HG02623 (cell line): Measurements from ENCODE around the gene AGRN.
"Not testable (repeated sequence)": the region's sequence is repeated elsewhere in the genome, so short reads cannot be mapped to it uniquely, and the experiment has no call there.

ENCODE experiments used
- ATAC-seq: cut with Tn5 transposase; IDR thresholded peaks from one replicate; pipeline ENCODE4 v1.9.1; 2021; ENCODE audit warnings: moderate library complexity; ENCODE audit not compliant: unreplicated experiment

Gene AGRN

DNA sequence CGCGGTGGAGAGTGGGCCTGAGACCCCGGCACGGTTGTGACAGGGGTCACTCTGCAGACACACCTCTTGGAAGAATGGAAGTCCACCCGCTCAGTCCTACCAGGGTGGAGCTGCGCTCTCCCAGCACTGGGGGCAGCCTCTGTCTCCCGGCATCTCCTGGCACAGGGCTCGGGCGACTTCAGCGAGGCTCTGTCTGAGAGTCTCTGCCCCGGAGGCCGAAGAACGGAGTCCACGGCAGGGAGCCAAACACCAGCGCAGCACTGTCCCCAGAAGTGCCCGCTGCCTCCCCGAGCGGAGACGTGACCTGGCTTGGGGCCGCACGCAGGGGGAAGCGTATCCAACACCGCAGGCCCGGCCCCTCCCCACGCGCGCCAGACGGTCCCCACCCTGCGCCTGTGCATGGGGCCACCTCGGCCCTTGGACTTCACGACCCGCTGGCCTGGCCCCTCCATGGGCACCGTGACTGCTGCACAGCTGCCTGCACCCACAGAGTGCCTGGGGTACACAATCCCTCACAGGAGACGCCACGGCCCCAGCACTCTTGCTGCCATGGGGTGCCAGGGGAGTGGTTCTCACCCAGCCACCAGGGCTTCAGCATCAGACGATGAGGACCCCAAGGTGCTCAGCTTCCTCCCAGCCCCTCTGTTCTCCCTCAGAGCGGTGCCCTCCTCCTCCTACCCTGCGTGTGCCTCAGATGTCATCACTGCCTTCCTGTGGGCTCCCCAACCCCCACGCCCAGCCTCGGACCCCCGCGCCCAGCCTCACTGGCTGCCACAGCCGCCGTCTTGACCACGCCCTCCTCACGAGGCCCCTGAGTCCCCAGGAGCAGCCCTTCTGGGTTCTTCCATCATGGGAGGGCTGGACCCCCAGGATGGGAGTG, 69.1 kb downstream of the AGRN start:
- no peak for ATAC-seq

DNA sequence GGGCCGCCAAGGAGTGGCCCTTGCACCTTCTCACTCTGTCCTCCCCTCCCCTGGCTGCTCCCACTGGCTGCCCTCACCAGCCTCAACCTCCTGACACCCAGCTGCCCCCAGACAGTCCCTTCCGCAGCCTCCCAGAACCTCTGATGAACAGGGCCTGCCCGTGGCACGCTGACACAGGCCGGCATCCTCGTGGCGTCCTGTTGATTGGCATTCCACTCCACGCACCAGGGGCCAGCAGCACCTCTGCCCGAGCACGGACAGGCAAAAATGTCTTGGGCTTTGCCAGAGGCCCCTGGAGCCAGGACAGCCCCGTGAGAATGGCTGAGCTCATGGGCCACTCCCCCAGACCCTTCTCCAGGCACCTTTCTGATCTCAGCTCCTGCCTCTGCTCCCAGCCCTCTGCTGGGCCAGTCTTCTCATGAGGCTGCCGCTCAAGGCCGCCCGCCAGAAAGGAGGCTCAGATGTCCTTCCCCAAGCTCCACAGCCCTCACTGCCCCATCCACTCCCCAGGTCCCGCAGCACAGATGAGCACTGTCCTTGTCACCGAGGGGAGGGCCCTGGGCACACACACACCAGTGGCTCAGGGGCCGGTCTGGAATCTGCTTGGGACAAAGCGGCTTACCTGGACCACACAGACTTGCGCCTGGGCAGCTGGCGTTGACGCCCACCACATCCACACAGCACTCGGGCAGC, 70.0 kb downstream of the AGRN start:
- ATAC-seq, result no peak

DNA sequence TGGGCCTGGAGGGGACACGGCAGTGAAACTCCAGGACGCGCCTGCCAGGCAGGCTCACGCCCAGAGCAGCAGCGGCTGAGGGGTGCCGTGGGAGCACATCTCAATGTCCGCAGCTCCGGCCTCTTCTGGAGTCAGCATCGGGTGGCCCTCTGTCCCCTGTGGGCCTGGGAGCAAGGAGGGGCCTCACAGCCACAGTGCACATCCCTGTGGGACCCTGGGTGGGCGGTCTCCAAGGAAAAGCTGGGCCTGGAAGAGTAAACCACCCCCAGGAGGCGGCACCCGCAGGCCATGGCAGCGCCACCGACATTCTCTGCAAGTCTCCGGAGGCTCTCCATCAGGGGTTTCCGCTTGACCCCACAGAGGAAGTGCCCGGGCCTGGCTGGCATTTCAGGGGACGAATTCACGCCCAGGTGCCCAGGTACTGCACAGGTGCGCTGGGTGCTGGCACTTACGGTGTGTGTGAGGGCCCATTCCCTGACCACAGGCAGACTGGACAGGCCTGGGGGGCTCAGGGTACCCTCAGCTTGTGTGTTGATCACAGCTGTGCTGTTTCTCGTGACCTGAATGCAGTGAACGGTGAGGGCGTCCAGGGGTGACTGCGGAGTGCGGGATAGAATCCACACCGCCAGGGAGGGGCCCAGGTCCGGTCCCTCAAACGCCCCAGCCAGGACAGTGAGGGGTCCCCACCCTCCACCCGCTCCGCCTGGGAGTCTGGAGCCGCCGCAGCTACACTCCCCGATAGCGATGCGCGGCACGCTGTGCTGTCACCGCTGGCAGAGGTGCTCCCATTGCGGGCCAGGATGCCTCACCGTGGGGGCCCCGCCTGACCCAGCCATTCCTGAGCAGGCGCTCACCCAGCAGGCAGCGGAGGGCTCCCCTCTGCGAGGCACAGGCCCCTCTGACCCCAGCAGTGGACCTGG, 70.8 kb downstream of the AGRN start:
- ATAC-seq, result no peak

DNA sequence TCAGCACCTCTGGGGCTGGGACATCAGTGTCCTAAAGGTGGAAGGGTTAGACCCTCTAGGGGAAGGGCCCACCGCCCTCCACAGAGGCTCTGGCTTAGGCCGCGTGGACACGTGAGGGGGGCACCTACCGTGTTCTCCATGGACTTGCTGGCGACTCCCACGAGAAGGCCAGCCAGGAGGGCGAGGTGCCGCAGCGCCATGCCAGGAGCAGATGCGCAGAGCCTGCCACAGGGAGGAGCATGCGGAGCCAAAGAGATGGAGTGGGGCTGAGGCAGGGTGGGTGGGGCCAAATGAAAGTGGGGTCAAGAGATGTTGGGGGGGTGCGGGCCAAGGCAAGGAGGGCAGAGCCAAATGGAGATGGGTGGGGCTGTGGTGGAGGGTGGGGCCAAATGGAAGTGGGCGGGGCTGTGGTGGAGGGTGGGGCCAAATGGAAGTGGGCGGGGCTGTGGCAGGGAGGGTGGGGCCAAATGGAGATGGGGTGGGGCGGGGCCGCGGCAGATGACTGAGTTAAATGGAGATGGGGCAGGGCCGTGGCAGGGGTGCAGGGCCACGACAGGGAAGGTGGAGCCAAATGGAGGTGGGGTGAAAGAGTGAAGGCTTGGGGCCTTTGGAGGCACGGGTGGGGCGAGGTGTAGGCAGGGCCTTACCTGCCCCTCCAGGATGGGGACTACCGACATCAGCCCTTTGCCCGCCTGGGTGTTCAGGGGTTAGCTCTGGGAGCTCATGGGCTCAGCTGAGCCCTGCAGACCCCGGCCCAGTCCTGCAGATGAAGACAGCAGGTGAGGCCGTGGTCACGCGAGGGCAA, 71.6 kb downstream of the AGRN start:
- ATAC-seq, result no peak

DNA sequence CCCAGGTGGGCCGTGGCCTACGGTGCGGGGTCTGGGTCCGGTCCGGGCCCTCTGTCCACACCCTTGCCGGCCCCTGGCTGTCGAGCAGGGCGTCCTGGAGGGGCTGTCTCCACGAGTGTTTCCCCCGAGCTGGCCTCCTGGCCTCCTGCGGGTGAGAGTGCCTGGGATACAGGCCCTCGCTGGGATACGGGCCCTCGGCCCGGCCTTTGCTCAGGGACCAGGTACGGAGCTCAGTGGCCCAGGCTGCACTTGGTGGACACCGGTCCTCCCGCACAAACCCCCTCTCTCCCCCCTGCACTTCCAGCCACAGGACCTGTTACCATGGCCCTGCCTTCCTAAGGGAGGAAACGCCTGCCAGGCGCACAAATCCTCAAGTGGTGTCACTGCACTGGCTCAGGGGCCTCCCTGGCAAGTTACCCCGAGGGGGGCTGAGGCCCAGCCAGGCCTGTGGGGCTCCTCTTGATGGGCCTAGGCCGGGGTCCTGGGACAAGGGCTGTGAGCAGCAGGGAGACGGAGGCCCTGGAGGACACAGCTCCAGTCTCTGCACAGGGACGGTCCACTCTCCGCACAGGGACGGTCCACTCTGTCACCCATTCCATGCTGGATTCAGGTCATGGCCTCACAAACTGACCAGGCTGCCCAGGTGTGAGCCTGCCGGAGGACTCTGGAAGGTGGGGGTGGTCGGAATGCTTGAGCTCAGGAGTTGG, 72.4 kb downstream of the AGRN start:
- no peak for ATAC-seq

DNA sequence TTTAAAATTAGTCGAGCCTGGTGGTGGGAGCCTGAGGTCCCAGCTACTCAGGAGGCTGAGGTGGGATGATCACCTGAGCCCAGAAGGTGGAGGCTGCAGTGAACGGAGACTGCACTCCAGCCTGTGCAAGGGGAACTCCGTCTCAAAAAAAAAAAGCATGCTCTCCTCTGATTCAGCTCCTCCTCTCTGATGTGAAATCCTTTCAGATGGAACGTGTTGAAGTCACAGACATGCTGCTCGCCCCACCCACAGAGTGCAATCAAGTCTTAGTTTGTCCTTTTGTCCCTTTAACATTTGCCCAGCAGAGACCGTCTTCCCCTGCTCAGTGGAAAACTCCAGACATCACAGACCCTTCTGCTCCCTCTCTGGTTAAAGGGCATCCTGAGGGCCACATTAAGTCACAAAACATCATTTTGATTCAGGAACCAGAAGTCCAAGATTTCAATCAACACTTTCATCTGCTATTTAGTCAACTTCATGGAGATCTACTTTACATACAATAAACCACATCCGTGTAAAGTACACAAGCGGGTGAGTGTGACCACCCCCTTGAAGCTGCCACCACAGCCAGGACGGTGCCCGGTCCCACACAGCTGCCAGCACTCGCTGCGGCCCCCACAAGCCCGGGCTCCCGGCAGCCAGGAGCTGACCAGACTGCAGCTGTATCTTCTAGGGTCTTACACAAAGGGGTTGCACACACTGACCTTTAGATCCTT, 73.1 kb downstream of the AGRN start:
- no peak for ATAC-seq

DNA sequence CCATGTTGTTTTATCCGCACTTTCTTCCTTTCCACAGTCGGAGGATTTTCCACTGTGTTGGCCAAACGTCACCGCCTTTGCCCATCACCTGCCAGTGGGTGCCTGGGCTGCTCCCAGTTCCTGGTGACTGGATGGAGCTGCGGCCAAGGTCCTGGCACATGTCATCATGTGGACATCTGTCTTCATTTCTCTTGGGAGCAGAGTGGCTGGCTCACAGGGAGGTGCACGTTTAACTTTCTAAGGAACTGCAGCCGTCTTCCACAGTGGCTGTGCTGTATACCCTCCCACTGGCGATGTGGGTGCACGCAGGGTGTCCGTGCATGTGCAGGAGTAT, 73.7 kb downstream of the AGRN start:
- ATAC-seq, result no peak

DNA sequence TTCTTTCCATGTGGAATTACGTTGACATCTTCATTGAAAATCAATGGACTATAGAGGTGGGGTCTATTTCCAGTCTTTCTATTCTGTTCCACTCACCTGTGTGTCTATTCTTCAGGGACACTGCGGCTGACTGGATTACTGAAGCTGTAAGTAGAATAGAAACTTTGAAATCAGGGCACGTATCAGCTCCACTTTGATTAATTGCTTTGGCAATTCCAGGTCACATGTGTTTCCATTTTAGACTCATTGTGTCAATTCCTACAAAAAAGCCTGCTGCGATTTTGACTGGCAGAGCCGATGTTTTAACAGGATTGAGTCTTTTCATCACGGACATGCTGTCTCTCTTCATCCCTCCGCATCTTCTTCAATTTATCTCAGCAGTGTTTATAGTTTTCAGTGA, 75.1 kb downstream of the AGRN start:
- no peak for ATAC-seq

DNA sequence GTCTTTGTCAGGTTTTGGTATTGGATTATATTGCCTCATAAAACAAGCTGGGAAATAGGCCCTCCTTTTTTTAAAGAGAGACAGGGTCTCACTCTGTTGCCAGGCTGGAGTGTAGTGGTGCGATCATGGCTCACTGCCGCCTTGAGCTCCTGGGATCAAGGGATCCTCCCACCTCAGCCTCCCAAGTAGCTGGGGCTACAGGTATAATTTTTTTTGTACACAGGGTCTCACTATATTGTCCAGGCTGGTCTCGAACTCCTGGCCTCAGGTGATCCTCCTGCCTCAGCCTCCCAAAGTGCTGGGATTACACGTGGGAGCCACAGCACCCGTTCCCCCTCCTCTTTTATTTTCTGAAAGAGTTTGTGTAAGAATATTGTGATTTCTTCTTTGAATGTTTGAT, 76.2 kb downstream of the AGRN start:
- not testable (repeated sequence) for ATAC-seq

DNA sequence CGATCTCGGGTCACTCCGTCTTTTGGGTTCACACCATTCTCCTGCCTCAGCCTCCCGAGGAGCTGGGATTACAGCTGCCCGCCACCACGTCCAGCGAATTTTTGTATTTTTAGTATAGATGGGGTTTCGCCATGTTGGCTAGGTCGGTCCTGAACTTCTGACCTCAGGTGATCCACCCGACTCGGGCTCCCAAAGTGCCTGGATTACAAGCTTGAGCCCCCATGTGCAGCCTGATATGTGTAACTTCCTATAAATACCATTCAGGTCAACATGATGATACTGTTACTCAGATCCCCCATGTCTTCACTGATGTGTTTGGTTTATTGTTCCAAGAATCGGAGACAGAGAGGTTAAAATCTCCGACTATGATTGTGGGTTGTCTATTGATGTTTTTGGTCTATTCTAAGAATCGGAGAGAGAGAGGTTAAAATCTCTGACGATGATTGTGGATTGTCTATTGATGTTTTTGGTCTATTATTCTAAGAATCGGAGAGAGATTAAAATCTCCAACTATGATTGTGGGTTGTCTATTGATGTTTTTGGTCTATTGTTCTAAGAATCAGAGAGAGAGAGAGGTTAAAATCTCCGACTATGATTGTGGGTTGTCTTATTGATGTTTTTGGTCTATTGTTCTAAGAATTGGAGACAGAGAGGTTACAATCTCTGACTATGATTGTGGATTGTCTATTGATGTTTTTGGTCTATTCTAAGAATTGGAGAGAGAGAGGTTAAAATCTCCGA, 78.9 kb downstream of the AGRN start:
- no peak for ATAC-seq

DNA sequence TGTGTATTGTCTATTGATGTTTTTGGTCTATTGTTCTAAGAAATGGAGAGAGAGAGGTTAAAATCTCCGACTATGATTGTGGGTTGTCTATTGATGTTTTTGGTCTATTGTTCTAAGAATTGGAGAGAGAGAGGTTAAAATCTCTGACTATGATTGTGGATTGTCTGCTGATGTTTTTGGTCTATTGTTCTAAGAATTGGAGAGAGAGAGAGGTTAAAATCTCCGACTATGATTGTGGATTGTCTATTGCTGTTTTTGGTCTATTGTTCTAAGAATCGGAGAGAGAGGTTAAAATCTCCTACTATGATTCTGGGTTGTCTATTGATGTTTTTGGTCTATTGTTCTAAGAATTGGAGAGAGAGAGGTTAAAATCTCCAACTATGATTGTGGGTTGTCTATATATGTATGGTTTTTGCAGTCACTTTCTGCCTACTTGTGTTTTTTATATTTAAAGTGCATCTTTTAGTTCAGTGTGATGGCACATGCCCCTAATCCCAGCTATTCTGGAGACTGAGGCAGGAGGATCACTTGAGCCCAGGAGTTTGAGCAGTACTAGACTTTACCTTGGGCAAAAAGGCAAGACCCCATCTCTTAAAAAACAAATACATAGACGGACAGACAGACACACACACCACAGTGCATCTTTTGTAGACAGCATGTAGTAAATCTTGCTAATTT, 79.7 kb downstream of the AGRN start:
- no peak for ATAC-seq

DNA sequence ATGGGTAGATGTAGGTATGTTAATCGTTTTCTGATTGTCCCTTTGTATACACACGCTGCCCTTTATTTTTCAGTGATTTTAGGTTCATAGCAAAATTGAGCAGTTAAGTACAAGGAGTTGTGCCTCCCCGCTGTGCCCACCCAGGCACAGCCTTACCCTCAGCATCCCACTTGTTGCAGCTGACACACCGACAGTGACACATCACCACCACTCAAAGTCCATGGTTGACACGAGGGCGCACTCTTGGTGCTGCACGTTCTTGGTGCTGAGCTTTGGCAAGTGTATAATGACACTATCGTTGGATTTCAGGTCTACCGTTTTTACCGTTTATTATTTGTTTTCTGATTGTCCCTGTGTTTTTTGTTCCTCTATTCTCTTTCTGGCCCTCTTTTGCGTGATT, 80.4 kb downstream of the AGRN start:
- ATAC-seq, result no peak

DNA sequence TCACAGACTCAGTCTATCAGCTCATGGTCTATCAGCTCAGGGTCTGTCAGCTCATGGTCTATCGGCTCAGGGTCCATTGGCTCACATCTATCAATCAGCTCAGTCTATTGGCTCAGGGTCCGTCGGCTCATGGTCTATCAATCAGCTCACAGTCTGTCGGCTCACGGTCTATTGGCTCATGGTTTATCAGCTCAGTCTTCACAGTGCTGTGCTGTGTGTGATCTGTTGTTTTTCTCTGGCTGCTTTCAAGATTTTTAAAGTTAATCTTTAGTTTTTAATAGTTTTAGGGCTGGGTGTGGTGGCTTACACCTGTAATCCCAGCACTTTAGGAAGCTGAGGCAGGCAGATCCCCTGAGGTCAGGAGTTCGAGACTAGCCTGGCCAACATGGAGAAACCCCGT, 81.6 kb downstream of the AGRN start:
- ATAC-seq, result no peak

DNA sequence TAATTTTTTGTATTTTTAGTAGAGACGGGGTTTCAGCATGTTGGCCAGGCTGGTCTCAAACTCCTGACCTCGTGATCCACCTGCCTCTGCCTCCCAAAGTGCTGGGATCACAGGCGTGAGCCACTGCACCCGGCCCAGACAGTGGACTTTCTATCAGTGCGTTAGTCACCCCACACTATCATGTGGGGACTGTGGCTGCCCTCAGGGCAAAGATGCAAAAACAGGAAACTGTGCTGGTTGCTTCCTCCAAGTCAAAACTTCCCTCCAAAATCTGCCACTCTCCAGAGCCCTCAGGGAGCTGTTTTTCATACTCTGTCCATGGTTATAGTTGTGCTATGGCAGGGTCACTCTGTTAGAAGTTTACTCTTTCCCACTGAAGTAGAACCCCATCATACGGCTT, 84.2 kb downstream of the AGRN start:
- ATAC-seq, result not testable (repeated sequence)
